ENCODE measurements around the gene PPP5C. TPM values are rescaled to one million over a fixed set of nuclear protein-coding genes. Genes with fewer than 3 reads are reported as not detected.

The PPP5C gene
- total and polyA plus RNA-seq, 9 of the 15 experiments (the other 6 are each of a cell fraction or from before 2014, with no cell fraction given), result 1.9 to 166 (median 108) TPM

DNA sequence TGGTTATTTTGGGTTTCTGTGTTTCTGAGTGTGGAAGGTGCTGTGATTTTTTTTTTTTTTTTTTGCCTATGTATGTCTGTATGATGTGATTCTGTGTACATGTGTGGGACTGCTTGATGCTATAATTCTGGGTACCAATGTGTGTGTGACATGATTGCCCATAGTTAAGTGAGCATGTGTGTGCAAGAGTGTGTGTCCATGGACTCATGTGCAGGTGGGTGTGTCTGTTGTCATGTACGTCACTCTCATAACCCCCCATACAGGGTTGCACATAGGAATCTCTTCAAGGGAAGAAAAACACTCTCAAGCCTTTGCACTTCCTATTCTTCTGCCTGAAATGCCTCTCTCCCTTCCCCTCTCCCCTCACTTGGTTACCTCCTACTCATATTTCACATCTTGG, 2.5 kb upstream of the PPP5C start:
- ATAC-seq (no peak), FAIRE-seq (no peak), DNase-seq (ENCODE audit: extremely low read depth in 1 of 4, low spot score in 3 of 4) (no peak)
- WGBS (ENCODE audit: insufficient coverage, low coverage, missing lambda C conversion rate), result 0% methylated on average over 1 of the region's 1 CpG
- BruUV-seq (replicated peaks), result no TSS peak
- H3K36me3 ChIP-seq (ENCODE audit: control insufficient read depth, insufficient read depth, low read length), result peaks cover 10% of the 10 kb centered on the region; the same call in 2 of the 3 replicates
- no peaks in the 10 kb centered on the region for H3K9me3 ChIP-seq (replicated peaks; ENCODE audit: control insufficient read depth, insufficient read depth, low read depth, low read length)
- H3K27ac ChIP-seq (ENCODE audit: extremely low read depth, low read depth, low read length), result no peak overlapping the region
- peaks cover 2% of the 10 kb centered on the region; the same call in 1 of the 2 replicates for H4K20me1 ChIP-seq (replicated peaks; ENCODE audit: control insufficient read depth, insufficient read depth, low read length)
- no peak overlapping the region for H3K4me2 ChIP-seq (ENCODE audit: insufficient read depth, low read length)
- peaks cover 25% of the 10 kb centered on the region for H3K79me2 ChIP-seq (ENCODE audit: control insufficient read depth, insufficient read depth, low read length)
- no peak overlapping the region for H2AFZ ChIP-seq (ENCODE audit: low read depth, low read length)
- H3K9ac ChIP-seq (ENCODE audit: insufficient read depth in 1 of 2, low read depth in 2 of 2, low read length in 2 of 2), result no peak overlapping the region
- TF ChIP-seq EP300 (IDR thresholded peaks at IDR 0.05; ENCODE audit: low read length) (no peak), CHCHD3 (CRISPR knock-in tag; IDR thresholded peaks at IDR 0.05) (no peak), SUPT5H (IDR thresholded peaks at IDR 0.05) (no peak), U2AF1 (optimal IDR thresholded peaks at IDR 0.05; ENCODE audit: low read depth, low read length) (no peak), SRSF9 (IDR thresholded peaks at IDR 0.05; ENCODE audit: borderline replicate concordance, low read depth, low read length) (no peak), KDM5B (IDR thresholded peaks at IDR 0.05; ENCODE audit: insufficient replicate concordance, low read depth, low read length) (no peak), PML (IDR thresholded peaks at IDR 0.05; ENCODE audit: low read length) (no peak)
- TF ChIP-seq, protein P1, sequence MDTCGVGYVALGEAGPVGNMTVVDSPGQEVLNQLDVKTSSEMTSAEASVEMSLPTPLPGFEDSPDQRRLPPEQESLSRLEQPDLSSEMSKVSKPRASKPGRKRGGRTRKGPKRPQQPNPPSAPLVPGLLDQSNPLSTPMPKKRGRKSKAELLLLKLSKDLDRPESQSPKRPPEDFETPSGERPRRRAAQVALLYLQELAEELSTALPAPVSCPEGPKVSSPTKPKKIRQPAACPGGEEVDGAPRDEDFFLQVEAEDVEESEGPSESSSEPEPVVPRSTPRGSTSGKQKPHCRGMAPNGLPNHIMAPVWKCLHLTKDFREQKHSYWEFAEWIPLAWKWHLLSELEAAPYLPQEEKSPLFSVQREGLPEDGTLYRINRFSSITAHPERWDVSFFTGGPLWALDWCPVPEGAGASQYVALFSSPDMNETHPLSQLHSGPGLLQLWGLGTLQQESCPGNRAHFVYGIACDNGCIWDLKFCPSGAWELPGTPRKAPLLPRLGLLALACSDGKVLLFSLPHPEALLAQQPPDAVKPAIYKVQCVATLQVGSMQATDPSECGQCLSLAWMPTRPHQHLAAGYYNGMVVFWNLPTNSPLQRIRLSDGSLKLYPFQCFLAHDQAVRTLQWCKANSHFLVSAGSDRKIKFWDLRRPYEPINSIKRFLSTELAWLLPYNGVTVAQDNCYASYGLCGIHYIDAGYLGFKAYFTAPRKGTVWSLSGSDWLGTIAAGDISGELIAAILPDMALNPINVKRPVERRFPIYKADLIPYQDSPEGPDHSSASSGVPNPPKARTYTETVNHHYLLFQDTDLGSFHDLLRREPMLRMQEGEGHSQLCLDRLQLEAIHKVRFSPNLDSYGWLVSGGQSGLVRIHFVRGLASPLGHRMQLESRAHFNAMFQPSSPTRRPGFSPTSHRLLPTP (IDR thresholded peaks at IDR 0.05; ENCODE audit: borderline replicate concordance, extremely low read depth, insufficient read length), result no peak
- H3K27me3 ChIP-seq (ENCODE audit: control insufficient read depth in 2 of 2, insufficient read depth in 2 of 2, low read length in 2 of 2), result peaks cover 1 to 27% of the 10 kb centered on the region in 2 experiments; a peak in 4 of 5 replicates
- CTCF ChIA-PET (ENCODE audit: low intra/inter-chr PET ratio), result no interaction called here
- H3K9me1 ChIP-seq (ENCODE audit: control insufficient read depth, insufficient read depth, low read length), result peaks cover 3% of the 10 kb centered on the region
- in situ Hi-C loops (cut with MboI) (no loop called here), intact Hi-C loops (cut with micrococcal nuclease) (no loop called here)
- no peak overlapping the region for H3K4me3 ChIP-seq
- peaks cover 14 to 21% of the 10 kb centered on the region in 2 experiments; a peak in 4 of 5 replicates for H3K4me1 ChIP-seq (replicated peaks in 1 of 2; ENCODE audit: control insufficient read depth in 2 of 2, insufficient read depth in 2 of 2, low read length in 2 of 2)
- POLR2A ChIA-PET, result interaction anchor here (0.7 kb wide), 1 partner anchor 10 kb away, joined by 3 read pairs; no protein-coding TSS in a partner anchor
